Measurements from ENCODE around the gene LAMB3. TPM values are rescaled to one million over a fixed set of nuclear protein-coding genes. Genes with fewer than 3 reads are reported as not detected.

The LAMB3 gene
- total RNA-seq, 5 donors from 2014 or later (not counting 1 experiment from before 2014, with no cell fraction given): 0.25 to 1.2 (median 0.56) TPM

DNA sequence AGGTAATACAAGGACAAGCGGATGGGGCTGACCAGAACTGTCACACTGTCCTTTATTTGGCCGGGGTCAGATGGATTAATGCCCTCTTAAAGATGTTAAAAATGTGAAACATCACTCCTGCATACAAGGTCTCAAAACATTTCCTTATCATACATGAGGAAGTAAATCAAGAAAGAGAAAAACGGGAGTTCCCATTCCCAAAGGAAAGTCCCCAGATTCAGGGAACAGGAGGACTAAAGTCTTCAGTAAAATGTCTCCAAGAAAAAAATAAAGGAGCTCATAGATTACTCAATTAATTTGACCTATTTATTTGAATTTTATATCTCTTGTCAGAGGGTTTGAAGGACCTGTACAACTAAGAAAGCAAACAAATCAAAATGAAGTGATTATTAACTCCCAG lies 39.0 kb upstream of the LAMB3 start:
- DNase-seq (no peak), ATAC-seq (replicated peaks in 1 of 4) (no peak)
- no peaks in the 10 kb centered on the region for H3K27me3 Mint-ChIP-seq
- no peak overlapping the region for H3K4me3 Mint-ChIP-seq
- CTCF ChIA-PET: interaction anchor here (0.6 to 2.4 kb wide), 10 partner anchors 11 to 149 kb away, joined by 3 to 9 read pairs (median 3); no protein-coding TSS in a partner anchor
- H3K27ac Mint-ChIP-seq: no peak overlapping the region
- H3K27ac ChIP-seq (ENCODE audit: low read length): no peak overlapping the region
- H3K4me3 ChIP-seq (ENCODE audit: control insufficient read depth in 1 of 2, extremely low read depth in 1 of 2, low read length in 1 of 2): no peak overlapping the region
- no peaks in the 10 kb centered on the region for H3K36me3 Mint-ChIP-seq
- POLR2A ChIA-PET: no interaction called here
- no peaks in the 10 kb centered on the region for H3K9me3 Mint-ChIP-seq
- H3K36me3 ChIP-seq (ENCODE audit: control insufficient read depth in 2 of 2, extremely low read depth in 1 of 2, insufficient read depth in 1 of 2, low read length in 1 of 2): no peaks in the 10 kb centered on the region
- H3K4me1 ChIP-seq (ENCODE audit: control insufficient read depth in 1 of 2, extremely low read depth in 1 of 2, insufficient read depth in 2 of 2, low read length in 2 of 2): peaks cover 9 to 11% of the 10 kb centered on the region in 2 experiments
- H3K27me3 ChIP-seq (replicated peaks in 1 of 2; ENCODE audit: control insufficient read depth in 2 of 2, extremely low read depth in 1 of 2, insufficient read depth in 2 of 2, low read length in 1 of 2): peaks cover 0 to 2% of the 10 kb centered on the region in 2 experiments
- no peaks in the 10 kb centered on the region for H3K9me3 ChIP-seq
- no CpG with 5 or more reads among the region's 3 CpGs for WGBS (ENCODE audit: insufficient coverage)
- peaks cover 32 to 45% (median 36%) of the 10 kb centered on the region in 3 donors for H3K4me1 Mint-ChIP-seq

- H3K27ac ChIP-seq (ENCODE audit: low read length): no peak overlapping the region
- H3K27me3 Mint-ChIP-seq: no peaks in the 10 kb centered on the region
- H3K4me1 ChIP-seq (ENCODE audit: control insufficient read depth in 1 of 2, extremely low read depth in 1 of 2, insufficient read depth in 2 of 2, low read length in 2 of 2): peaks cover 21 to 24% of the 10 kb centered on the region in 2 experiments
- POLR2A ChIA-PET: no interaction called here
- ATAC-seq (replicated peaks in 1 of 4) (peak in 1 of 4 experiments; percentile 18), DNase-seq (no peak)
- WGBS (ENCODE audit: insufficient coverage): 69% methylated on average over 3 of the region's 4 CpGs
- H3K27ac Mint-ChIP-seq: no peak overlapping the region
- no peaks in the 10 kb centered on the region for H3K9me3 Mint-ChIP-seq
- no peaks in the 10 kb centered on the region for H3K9me3 ChIP-seq
- no peak overlapping the region for H3K4me3 Mint-ChIP-seq
- H3K27me3 ChIP-seq (replicated peaks in 1 of 2; ENCODE audit: control insufficient read depth in 2 of 2, extremely low read depth in 1 of 2, insufficient read depth in 2 of 2, low read length in 1 of 2): peaks cover 0 to 2% of the 10 kb centered on the region in 2 experiments
- no peaks in the 10 kb centered on the region for H3K36me3 ChIP-seq (ENCODE audit: control insufficient read depth in 2 of 2, extremely low read depth in 1 of 2, insufficient read depth in 1 of 2, low read length in 1 of 2)
- CTCF ChIA-PET: interaction anchor here (1.4 to 2.4 kb wide), 2 partner anchors 23 to 113 kb away, joined by 5 to 7 read pairs; no protein-coding TSS in a partner anchor
- no peak overlapping the region for H3K4me3 ChIP-seq (ENCODE audit: control insufficient read depth in 1 of 2, extremely low read depth in 1 of 2, low read length in 1 of 2)
- H3K4me1 Mint-ChIP-seq: peaks cover 47 to 61% (median 49%) of the 10 kb centered on the region in 3 donors
- H3K36me3 Mint-ChIP-seq: no peaks in the 10 kb centered on the region
These were observed 37.3 kb upstream of the LAMB3 start for GRCh38 chr1:209689477-209689876.

DNA sequence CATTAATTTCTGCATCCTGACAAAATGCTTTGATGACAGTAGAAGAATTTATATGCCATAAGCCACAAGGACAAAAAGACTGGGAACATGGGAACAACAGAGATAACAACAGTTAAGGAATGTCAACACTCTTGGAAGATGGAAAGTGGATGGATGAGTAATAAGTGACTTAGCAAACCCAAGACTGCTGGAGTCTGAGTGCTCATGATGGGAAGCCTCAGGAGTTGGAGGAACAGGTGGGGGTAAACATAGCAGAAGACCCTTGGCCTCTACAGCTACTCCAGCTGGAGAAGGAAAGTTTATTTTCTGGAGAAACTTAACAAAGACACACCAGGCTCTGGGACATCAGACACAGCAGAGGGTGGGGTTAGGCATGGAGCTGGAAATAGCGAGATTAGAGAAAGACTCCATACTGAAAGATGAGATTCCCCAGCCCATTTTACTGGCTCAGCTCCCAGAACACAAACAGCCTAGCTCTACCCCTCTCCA lies 36.6 kb upstream of the LAMB3 start:
- Mint-ChIP-seq H3K4me3 (no peak overlapping the region), H3K4me1 (peaks cover 49 to 63% (median 49%) of the 10 kb centered on the region in 3 donors), H3K27ac (no peak overlapping the region), H3K27me3 (no peaks in the 10 kb centered on the region), H3K36me3 (no peaks in the 10 kb centered on the region), H3K9me3 (no peaks in the 10 kb centered on the region)
- DNase-seq: no peak
- WGBS (ENCODE audit: insufficient coverage): no CpG with 5 or more reads among the region's 1 CpG
- Histone ChIP-seq H3K27ac (ENCODE audit: low read length) (no peak overlapping the region), H3K9me3 (no peaks in the 10 kb centered on the region), H3K27me3 (replicated peaks in 1 of 2; ENCODE audit: control insufficient read depth in 2 of 2, extremely low read depth in 1 of 2, insufficient read depth in 2 of 2, low read length in 1 of 2) (peaks cover 0 to 2% of the 10 kb centered on the region in 2 experiments), H3K4me3 (ENCODE audit: control insufficient read depth in 1 of 2, extremely low read depth in 1 of 2, low read length in 1 of 2) (no peak overlapping the region), H3K36me3 (ENCODE audit: control insufficient read depth in 2 of 2, extremely low read depth in 1 of 2, insufficient read depth in 1 of 2, low read length in 1 of 2) (no peaks in the 10 kb centered on the region), H3K4me1 (ENCODE audit: control insufficient read depth in 1 of 2, extremely low read depth in 1 of 2, insufficient read depth in 2 of 2, low read length in 2 of 2) (peaks cover 21 to 24% of the 10 kb centered on the region in 2 experiments)
- POLR2A ChIA-PET: no interaction called here
- no peak for ATAC-seq (replicated peaks in 1 of 4)
- CTCF ChIA-PET: interaction anchor here (0.6 to 0.7 kb wide), 2 partner anchors 45 to 112 kb away, joined by 3 read pairs; no protein-coding TSS in a partner anchor

DNA sequence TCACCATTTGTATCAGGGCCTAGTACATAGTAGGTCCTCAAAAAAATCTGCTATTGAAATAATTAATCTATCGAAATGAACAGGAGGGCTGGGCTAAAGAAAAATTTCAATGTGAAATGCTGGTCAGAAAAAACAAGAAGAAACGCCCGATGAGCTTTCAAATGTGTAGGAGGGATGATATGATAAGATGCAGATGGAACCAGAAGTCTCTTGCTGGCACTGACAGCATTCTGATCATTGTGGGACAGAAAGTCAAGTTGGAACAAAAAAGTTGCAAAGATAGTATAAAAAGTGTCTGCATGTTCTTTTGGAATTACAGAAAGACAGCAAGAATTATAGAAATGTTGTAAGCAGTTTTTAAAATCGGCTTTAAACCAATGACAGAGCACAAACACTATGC lies 34.1 kb upstream of the LAMB3 start:
- WGBS (ENCODE audit: insufficient coverage): 25% methylated on average over 2 of the region's 4 CpGs
- Histone ChIP-seq H3K27ac (ENCODE audit: low read length) (no peak overlapping the region), H3K9me3 (no peaks in the 10 kb centered on the region), H3K4me3 (ENCODE audit: control insufficient read depth in 1 of 2, extremely low read depth in 1 of 2, low read length in 1 of 2) (no peak overlapping the region), H3K27me3 (replicated peaks in 1 of 2; ENCODE audit: control insufficient read depth in 2 of 2, extremely low read depth in 1 of 2, insufficient read depth in 2 of 2, low read length in 1 of 2) (peaks cover 0 to 3% of the 10 kb centered on the region in 2 experiments), H3K4me1 (ENCODE audit: control insufficient read depth in 1 of 2, extremely low read depth in 1 of 2, insufficient read depth in 2 of 2, low read length in 2 of 2) (peaks cover 21 to 24% of the 10 kb centered on the region in 2 experiments), H3K36me3 (ENCODE audit: control insufficient read depth in 2 of 2, extremely low read depth in 1 of 2, insufficient read depth in 1 of 2, low read length in 1 of 2) (no peaks in the 10 kb centered on the region)
- Mint-ChIP-seq H3K27me3 (peaks cover 0 to under 1% of the 10 kb centered on the region in 2 donors), H3K9me3 (no peaks in the 10 kb centered on the region), H3K4me1 (peaks cover 37 to 51% (median 43%) of the 10 kb centered on the region in 3 donors), H3K27ac (peak overlapping the region; percentile 71 to 74), H3K4me3 (peak overlapping the region in 1 of 3 donors; percentile 82), H3K36me3 (no peaks in the 10 kb centered on the region)
- ChIA-PET CTCF (interaction anchor here in 1 of 2 donors (1.0 kb wide), 1 partner anchor 120 kb away, joined by 3 read pairs; no protein-coding TSS in a partner anchor), POLR2A (no interaction called here)
- no peak for DNase-seq
- ATAC-seq (replicated peaks in 1 of 4): no peak

DNA sequence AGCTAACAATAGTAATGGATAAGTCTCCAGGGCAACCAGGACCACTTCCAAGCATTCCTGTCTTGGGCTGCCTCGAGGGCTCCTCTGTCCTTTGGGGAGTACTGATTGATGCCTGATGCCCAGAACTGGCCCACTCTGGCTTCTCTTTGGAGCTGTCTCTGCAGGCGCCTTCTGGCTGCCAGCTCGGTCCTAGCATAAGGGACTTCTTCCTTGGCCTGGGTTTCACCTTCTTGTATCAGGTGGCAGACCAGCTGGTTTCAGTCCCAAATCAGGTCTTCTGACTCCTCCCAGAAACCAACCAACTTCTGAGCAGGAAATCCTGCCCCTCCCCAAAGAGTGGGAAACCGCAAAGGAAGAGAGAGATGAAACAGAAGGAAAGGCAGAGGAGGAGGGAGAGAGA lies 33.6 kb upstream of the LAMB3 start:
- H3K4me1 ChIP-seq (ENCODE audit: control insufficient read depth in 1 of 2, extremely low read depth in 1 of 2, insufficient read depth in 2 of 2, low read length in 2 of 2): peaks cover 21 to 24% of the 10 kb centered on the region in 2 experiments
- peak overlapping the region; percentile 71 to 74 for H3K27ac Mint-ChIP-seq
- ChIA-PET CTCF (interaction anchor here in 1 of 2 donors (1.0 kb wide), 1 partner anchor 120 kb away, joined by 3 read pairs; no protein-coding TSS in a partner anchor), POLR2A (no interaction called here)
- H3K27me3 Mint-ChIP-seq: peaks cover 2 to 4% of the 10 kb centered on the region in 2 donors
- H3K9me3 ChIP-seq: no peaks in the 10 kb centered on the region
- peaks cover 37 to 51% (median 43%) of the 10 kb centered on the region in 3 donors for H3K4me1 Mint-ChIP-seq
- peak overlapping the region; percentile 11 for H3K27ac ChIP-seq (ENCODE audit: low read length)
- DNase-seq (peak in 9 of 35 experiments; percentile 1 to 49 (median 11)), ATAC-seq (replicated peaks in 1 of 4) (peak; percentile 40 to 81 (median 64))
- H3K4me3 ChIP-seq (ENCODE audit: control insufficient read depth in 1 of 2, extremely low read depth in 1 of 2, low read length in 1 of 2): peak overlapping the region in 1 of 2 donors; percentile 42
- peak overlapping the region; percentile 42 to 82 (median 48) for H3K4me3 Mint-ChIP-seq
- no peaks in the 10 kb centered on the region for H3K9me3 Mint-ChIP-seq
- no peaks in the 10 kb centered on the region for H3K36me3 Mint-ChIP-seq
- H3K27me3 ChIP-seq (replicated peaks in 1 of 2; ENCODE audit: control insufficient read depth in 2 of 2, extremely low read depth in 1 of 2, insufficient read depth in 2 of 2, low read length in 1 of 2): peaks cover 0 to 3% of the 10 kb centered on the region in 2 experiments
- no peaks in the 10 kb centered on the region for H3K36me3 ChIP-seq (ENCODE audit: control insufficient read depth in 2 of 2, extremely low read depth in 1 of 2, insufficient read depth in 1 of 2, low read length in 1 of 2)
- WGBS (ENCODE audit: insufficient coverage): 33% methylated on average over 2 of the region's 4 CpGs

GRCh38 chr1:209678981-209679539 lies 26.8 kb upstream of the LAMB3 start:
- no peak for DNase-seq
- no peak overlapping the region for H3K4me3 ChIP-seq (ENCODE audit: control insufficient read depth in 1 of 2, extremely low read depth in 1 of 2, low read length in 1 of 2)
- no peak overlapping the region for H3K27ac Mint-ChIP-seq
- H3K4me1 Mint-ChIP-seq: peaks cover 20 to 23% (median 22%) of the 10 kb centered on the region in 3 donors
- ChIA-PET POLR2A (no interaction called here), CTCF (no interaction called here)
- no peaks in the 10 kb centered on the region for H3K36me3 ChIP-seq (ENCODE audit: control insufficient read depth in 2 of 2, extremely low read depth in 1 of 2, insufficient read depth in 1 of 2, low read length in 1 of 2)
- ATAC-seq (replicated peaks in 1 of 4): no peak
- peaks cover 37 to 40% of the 10 kb centered on the region in 2 donors for H3K27me3 Mint-ChIP-seq
- no peaks in the 10 kb centered on the region for H3K9me3 ChIP-seq
- H3K27me3 ChIP-seq (replicated peaks in 1 of 2; ENCODE audit: control insufficient read depth in 2 of 2, extremely low read depth in 1 of 2, insufficient read depth in 2 of 2, low read length in 1 of 2): peaks cover 6 to 17% of the 10 kb centered on the region in 2 experiments
- H3K4me1 ChIP-seq (ENCODE audit: control insufficient read depth in 1 of 2, extremely low read depth in 1 of 2, insufficient read depth in 2 of 2, low read length in 2 of 2): peaks cover 2 to 19% of the 10 kb centered on the region in 2 experiments
- no peaks in the 10 kb centered on the region for H3K36me3 Mint-ChIP-seq
- H3K27ac ChIP-seq (ENCODE audit: low read length): no peak overlapping the region
- H3K9me3 Mint-ChIP-seq: no peaks in the 10 kb centered on the region
- H3K4me3 Mint-ChIP-seq: no peak overlapping the region
- no CpG with 5 or more reads among the region's 4 CpGs for WGBS (ENCODE audit: insufficient coverage)

All from T-cell (primary cell).